ENCODE data around the gene USP13. TPM values are rescaled to one million over a fixed set of nuclear protein-coding genes. Genes with fewer than 3 reads are reported as not detected.
A peak's percentile ranks its signal among the peaks of the same experiment; 100 is the strongest.

The USP13 gene
- total and polyA plus RNA-seq, 2 of the 13 experiments (the other 11 are each of a cell fraction or from before 2014, with no cell fraction given): 15.9 to 36.7 TPM

DNA sequence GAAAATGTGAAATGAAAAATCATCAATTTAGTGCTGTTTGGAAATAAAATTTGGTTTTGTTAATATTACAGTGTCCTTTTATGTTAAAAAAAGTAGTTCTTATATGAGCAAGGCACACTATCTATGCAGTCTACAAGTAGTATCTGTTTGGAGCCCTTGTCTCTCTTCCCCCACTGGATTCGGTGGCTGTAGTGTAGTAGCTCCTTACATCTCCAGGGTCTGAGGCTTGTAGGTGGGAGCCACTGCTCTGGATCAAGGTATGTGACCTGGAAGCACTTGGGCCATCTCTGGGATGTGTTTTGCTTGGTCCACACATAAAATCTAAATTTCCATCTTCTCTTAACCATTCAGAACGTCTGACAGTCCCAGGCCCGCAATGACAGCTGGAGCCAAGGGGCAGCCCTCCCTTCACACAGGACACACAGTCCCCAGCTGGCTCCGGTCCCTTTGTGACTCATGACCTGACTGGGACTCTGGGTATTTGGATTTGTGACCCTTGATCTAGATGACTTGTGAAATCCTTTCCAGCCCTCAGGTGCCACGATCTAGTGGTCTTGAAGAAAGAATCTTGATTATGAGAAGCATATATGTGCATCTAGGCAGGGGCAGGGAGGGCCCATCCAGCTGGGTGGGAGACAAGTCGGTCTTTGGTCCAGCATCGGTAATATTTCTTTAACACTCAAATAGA lies 80.0 kb downstream of the USP13 start (continued):
- peak; percentile 21; the same call in 1 of the 2 replicates for TF ChIP-seq TBX2 (CRISPR knock-in tag; IDR thresholded peaks at IDR 0.05; ENCODE audit: borderline replicate concordance)
- TF ChIP-seq SCMH1 (CRISPR knock-in tag; IDR thresholded peaks at IDR 0.05; ENCODE audit: borderline replicate concordance): no peak
- peak; percentile 82 for TF ChIP-seq ZNF644 (CRISPR knock-in tag; IDR thresholded peaks at IDR 0.05; ENCODE audit: low read depth)
- no peak for TF ChIP-seq NFRKB (IDR thresholded peaks at IDR 0.05)
- TF ChIP-seq ZBTB7B (CRISPR knock-in tag; IDR thresholded peaks at IDR 0.05): peak; percentile 61; the same call in 1 of the 2 replicates
- TF ChIP-seq SMAD1 (CRISPR knock-in tag; IDR thresholded peaks at IDR 0.05; ENCODE audit: borderline replicate concordance, low read depth): no peak
- TF ChIP-seq, protein P1, sequence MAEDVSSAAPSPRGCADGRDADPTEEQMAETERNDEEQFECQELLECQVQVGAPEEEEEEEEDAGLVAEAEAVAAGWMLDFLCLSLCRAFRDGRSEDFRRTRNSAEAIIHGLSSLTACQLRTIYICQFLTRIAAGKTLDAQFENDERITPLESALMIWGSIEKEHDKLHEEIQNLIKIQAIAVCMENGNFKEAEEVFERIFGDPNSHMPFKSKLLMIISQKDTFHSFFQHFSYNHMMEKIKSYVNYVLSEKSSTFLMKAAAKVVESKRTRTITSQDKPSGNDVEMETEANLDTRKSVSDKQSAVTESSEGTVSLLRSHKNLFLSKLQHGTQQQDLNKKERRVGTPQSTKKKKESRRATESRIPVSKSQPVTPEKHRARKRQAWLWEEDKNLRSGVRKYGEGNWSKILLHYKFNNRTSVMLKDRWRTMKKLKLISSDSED (CRISPR knock-in tag; IDR thresholded peaks at IDR 0.05): no peak
- no peak for TF ChIP-seq ZNF17 (CRISPR knock-in tag; IDR thresholded peaks at IDR 0.05)
- no peak for TF ChIP-seq PITX1 (CRISPR knock-in tag; IDR thresholded peaks at IDR 0.05)
- TF ChIP-seq, protein P2, sequence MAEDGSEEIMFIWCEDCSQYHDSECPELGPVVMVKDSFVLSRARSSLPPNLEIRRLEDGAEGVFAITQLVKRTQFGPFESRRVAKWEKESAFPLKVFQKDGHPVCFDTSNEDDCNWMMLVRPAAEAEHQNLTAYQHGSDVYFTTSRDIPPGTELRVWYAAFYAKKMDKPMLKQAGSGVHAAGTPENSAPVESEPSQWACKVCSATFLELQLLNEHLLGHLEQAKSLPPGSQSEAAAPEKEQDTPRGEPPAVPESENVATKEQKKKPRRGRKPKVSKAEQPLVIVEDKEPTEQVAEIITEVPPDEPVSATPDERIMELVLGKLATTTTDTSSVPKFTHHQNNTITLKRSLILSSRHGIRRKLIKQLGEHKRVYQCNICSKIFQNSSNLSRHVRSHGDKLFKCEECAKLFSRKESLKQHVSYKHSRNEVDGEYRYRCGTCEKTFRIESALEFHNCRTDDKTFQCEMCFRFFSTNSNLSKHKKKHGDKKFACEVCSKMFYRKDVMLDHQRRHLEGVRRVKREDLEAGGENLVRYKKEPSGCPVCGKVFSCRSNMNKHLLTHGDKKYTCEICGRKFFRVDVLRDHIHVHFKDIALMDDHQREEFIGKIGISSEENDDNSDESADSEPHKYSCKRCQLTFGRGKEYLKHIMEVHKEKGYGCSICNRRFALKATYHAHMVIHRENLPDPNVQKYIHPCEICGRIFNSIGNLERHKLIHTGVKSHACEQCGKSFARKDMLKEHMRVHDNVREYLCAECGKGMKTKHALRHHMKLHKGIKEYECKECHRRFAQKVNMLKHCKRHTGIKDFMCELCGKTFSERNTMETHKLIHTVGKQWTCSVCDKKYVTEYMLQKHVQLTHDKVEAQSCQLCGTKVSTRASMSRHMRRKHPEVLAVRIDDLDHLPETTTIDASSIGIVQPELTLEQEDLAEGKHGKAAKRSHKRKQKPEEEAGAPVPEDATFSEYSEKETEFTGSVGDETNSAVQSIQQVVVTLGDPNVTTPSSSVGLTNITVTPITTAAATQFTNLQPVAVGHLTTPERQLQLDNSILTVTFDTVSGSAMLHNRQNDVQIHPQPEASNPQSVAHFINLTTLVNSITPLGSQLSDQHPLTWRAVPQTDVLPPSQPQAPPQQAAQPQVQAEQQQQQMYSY (CRISPR knock-in tag; IDR thresholded peaks at IDR 0.05): no peak
- TF ChIP-seq, protein P3, sequence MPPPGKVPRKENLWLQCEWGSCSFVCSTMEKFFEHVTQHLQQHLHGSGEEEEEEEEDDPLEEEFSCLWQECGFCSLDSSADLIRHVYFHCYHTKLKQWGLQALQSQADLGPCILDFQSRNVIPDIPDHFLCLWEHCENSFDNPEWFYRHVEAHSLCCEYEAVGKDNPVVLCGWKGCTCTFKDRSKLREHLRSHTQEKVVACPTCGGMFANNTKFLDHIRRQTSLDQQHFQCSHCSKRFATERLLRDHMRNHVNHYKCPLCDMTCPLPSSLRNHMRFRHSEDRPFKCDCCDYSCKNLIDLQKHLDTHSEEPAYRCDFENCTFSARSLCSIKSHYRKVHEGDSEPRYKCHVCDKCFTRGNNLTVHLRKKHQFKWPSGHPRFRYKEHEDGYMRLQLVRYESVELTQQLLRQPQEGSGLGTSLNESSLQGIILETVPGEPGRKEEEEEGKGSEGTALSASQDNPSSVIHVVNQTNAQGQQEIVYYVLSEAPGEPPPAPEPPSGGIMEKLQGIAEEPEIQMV (CRISPR knock-in tag; IDR thresholded peaks at IDR 0.05; ENCODE audit: low read depth): no peak
- TF ChIP-seq, protein P4, sequence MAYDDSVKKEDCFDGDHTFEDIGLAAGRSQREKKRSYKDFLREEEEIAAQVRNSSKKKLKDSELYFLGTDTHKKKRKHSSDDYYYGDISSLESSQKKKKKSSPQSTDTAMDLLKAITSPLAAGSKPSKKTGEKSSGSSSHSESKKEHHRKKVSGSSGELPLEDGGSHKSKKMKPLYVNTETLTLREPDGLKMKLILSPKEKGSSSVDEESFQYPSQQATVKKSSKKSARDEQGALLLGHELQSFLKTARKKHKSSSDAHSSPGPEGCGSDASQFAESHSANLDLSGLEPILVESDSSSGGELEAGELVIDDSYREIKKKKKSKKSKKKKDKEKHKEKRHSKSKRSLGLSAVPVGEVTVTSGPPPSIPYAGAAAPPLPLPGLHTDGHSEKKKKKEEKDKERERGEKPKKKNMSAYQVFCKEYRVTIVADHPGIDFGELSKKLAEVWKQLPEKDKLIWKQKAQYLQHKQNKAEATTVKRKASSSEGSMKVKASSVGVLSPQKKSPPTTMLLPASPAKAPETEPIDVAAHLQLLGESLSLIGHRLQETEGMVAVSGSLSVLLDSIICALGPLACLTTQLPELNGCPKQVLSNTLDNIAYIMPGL (CRISPR knock-in tag; IDR thresholded peaks at IDR 0.05; ENCODE audit: borderline replicate concordance in 1 of 2, low read depth in 1 of 2): 0 out of 4 replicates have a peak, but pooled peaks of 1 of the 2 experiments have one; percentile 27
- no peak for TF ChIP-seq ZBTB7A (CRISPR knock-in tag; IDR thresholded peaks at IDR 0.05)
- TF ChIP-seq, protein P5, sequence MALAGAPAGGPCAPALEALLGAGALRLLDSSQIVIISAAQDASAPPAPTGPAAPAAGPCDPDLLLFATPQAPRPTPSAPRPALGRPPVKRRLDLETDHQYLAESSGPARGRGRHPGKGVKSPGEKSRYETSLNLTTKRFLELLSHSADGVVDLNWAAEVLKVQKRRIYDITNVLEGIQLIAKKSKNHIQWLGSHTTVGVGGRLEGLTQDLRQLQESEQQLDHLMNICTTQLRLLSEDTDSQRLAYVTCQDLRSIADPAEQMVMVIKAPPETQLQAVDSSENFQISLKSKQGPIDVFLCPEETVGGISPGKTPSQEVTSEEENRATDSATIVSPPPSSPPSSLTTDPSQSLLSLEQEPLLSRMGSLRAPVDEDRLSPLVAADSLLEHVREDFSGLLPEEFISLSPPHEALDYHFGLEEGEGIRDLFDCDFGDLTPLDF (CRISPR knock-in tag; IDR thresholded peaks at IDR 0.05): no peak
- TF ChIP-seq MIER3 (CRISPR knock-in tag; IDR thresholded peaks at IDR 0.05; ENCODE audit: borderline replicate concordance): no peak
- peak; percentile 49; the same call in 1 of the 2 replicates for TF ChIP-seq FOXO1 (CRISPR knock-in tag; IDR thresholded peaks at IDR 0.05)
- TF ChIP-seq ZMYM3 (CRISPR knock-in tag; IDR thresholded peaks at IDR 0.05): no peak
- peak; percentile 90 for TF ChIP-seq TGIF2 (CRISPR knock-in tag; IDR thresholded peaks at IDR 0.05)
- no peak for TF ChIP-seq ZFP90 (CRISPR knock-in tag; IDR thresholded peaks at IDR 0.05; ENCODE audit: borderline replicate concordance)
- TF ChIP-seq ZKSCAN1 (IDR thresholded peaks at IDR 0.05; ENCODE audit: low read length): no peak
- no peak for TF ChIP-seq NR1H2 (CRISPR knock-in tag; IDR thresholded peaks at IDR 0.05; ENCODE audit: borderline replicate concordance, low read depth)

All from HepG2 (cell line).